ENCODE measurements around the gene KIAA0232. TPM values are rescaled to one million over a fixed set of nuclear protein-coding genes. Genes with fewer than 3 reads are reported as not detected.

Gene KIAA0232
- total and polyA plus RNA-seq, 9 of the 15 experiments (the other 6 are each of a cell fraction or from before 2014, with no cell fraction given), result 3.5 to 17.4 (median 13.0) TPM

DNA sequence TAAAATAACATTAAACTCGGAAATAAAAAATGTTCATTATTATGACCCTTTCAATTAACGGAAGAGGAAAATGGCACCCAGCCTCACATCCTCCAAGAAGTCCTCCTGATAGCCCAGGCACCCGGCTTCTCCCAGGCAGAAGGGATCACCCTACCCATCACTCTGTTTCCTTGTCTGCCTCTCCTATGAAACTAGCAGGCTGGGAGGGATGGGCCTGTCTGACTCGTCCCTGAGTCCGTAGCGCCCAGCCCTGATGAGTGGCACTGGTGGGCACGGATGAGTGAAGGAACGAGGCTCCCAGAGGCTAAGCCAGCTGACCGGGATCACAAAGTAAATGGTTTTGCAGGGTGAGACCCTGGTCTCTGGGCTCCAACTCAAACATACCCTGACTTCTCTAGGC, 28.6 kb upstream of the KIAA0232 start:
- 82% methylated on average over 9 of the region's 9 CpGs for WGBS (ENCODE audit: insufficient coverage, low coverage, missing lambda C conversion rate)
- DNase-seq (ENCODE audit: extremely low read depth in 1 of 4, low spot score in 3 of 4) (no peak), FAIRE-seq (no peak), ATAC-seq (no peak)
- Histone ChIP-seq H2AFZ (ENCODE audit: low read depth, low read length) (peak overlapping the region; percentile 94; the same call in 1 of the 2 replicates), H3K36me3 (ENCODE audit: control insufficient read depth, insufficient read depth, low read length) (no peaks in the 10 kb centered on the region), H3K27ac (ENCODE audit: extremely low read depth, low read depth, low read length) (peak overlapping the region; percentile 80; the same call in 2 of the 3 replicates), H4K20me1 (replicated peaks; ENCODE audit: control insufficient read depth, insufficient read depth, low read length) (no peaks in the 10 kb centered on the region), H3K4me3 (no peak overlapping the region), H3K27me3 (ENCODE audit: control insufficient read depth in 2 of 2, insufficient read depth in 2 of 2, low read length in 2 of 2) (no peaks in the 10 kb centered on the region), H3K4me2 (ENCODE audit: insufficient read depth, low read length) (no peak overlapping the region), H3K9ac (ENCODE audit: insufficient read depth in 1 of 2, low read depth in 2 of 2, low read length in 2 of 2) (peak overlapping the region; percentile 31 to 57; a peak in 3 of 4 replicates), H3K9me3 (replicated peaks; ENCODE audit: control insufficient read depth, insufficient read depth, low read depth, low read length) (no peaks in the 10 kb centered on the region), H3K79me2 (ENCODE audit: control insufficient read depth, insufficient read depth, low read length) (no peaks in the 10 kb centered on the region), H3K9me1 (ENCODE audit: control insufficient read depth, insufficient read depth, low read length) (no peaks in the 10 kb centered on the region), H3K4me1 (replicated peaks in 1 of 2; ENCODE audit: control insufficient read depth in 2 of 2, insufficient read depth in 2 of 2, low read length in 2 of 2) (peaks cover 54 to 56% of the 10 kb centered on the region in 2 experiments)
- ChIA-PET POLR2A (interaction anchor here (0.6 kb wide), 1 partner anchor 67 kb away, joined by 4 read pairs; no protein-coding TSS in a partner anchor), CTCF (ENCODE audit: low intra/inter-chr PET ratio) (no interaction called here)
- TF ChIP-seq ZNF584 (CRISPR knock-in tag; IDR thresholded peaks at IDR 0.05; ENCODE audit: low read depth) (no peak), PHF20 (IDR thresholded peaks at IDR 0.05; ENCODE audit: partially characterized antibody) (no peak), CBFB (CRISPR knock-in tag; IDR thresholded peaks at IDR 0.05) (no peak), ZBTB17 (CRISPR knock-in tag; IDR thresholded peaks at IDR 0.05) (no peak), FOXM1 (IDR thresholded peaks at IDR 0.05; ENCODE audit: low read depth) (no peak), FOXM1 (CRISPR knock-in tag; IDR thresholded peaks at IDR 0.05; ENCODE audit: low read depth) (no peak)
- in situ Hi-C loops (cut with MboI) (no loop called here), intact Hi-C loops (cut with micrococcal nuclease) (loop anchor here (2.0 kb wide), 1 partner anchor 23 kb away; no protein-coding TSS in a partner anchor)
- BruUV-seq (replicated peaks), result no TSS peak

All from K562 (cell line).